Stimulated activated CD8-positive, alpha-beta memory T cell treated with anti-CD3 and anti-CD28 coated beads, Interleukin-4, amount 100 ng/mL, for 4 hours (primary cell): ENCODE measurements around the gene SHBG.
A peak's percentile ranks its signal among the peaks of the same experiment; 100 is the strongest.
"Not testable (repeated sequence)": the region's sequence is repeated elsewhere in the genome, so short reads cannot be mapped to it uniquely, and the experiment has no call there.

Experiments used
- DNase-seq, 2 donors: peaks; one replicate each; pipeline ENCODE4 v3.0.0-alpha.2; 2020; ENCODE audit warnings: low read depth in 2 of 2, low spot score in 1 of 2

The SHBG gene

GRCh38 chr17:7629939-7630571 is at the start of gene SHBG:
SHBG (plus strand) TSS chr17:7630135; CDS start chr17:7630173, 38 bp downstream.
- DNase-seq, result no peak

GRCh38 chr17:7580604-7581575 is 49.0 kb upstream of the SHBG start:
- no peak for DNase-seq

GRCh38 chr17:7582396-7583252 is 47.3 kb upstream of the SHBG start:
- no peak for DNase-seq

GRCh38 chr17:7583253-7584109 is 46.5 kb upstream of the SHBG start, which contains the start of gene MPDU1:
MPDU1 (plus strand) TSS chr17:7583852; CDS start chr17:7583863, 11 bp downstream.
- peak; percentile 80 to 89 for DNase-seq

GRCh38 chr17:7586673-7587419 is 43.1 kb upstream of the SHBG start:
- DNase-seq, result no peak

- no peak for DNase-seq
Observed at GRCh38 chr17:7587420-7588151, 42.3 kb upstream of the SHBG start.

GRCh38 chr17:7588553-7589203 is 41.3 kb upstream of the SHBG start:
- DNase-seq, result no peak

- peak in 1 of 2 donors; percentile 31 for DNase-seq
Observed at GRCh38 chr17:7589204-7589868, 40.6 kb upstream of the SHBG start.

- DNase-seq, result no peak
Observed at GRCh38 chr17:7589891-7590691, 39.8 kb upstream of the SHBG start, which contains the start of gene SOX15. SOX15 (minus strand) TSS chr17:7590094; CDS start chr17:7589676, 418 bp downstream.

GRCh38 chr17:7590743-7591142 is 39.2 kb upstream of the SHBG start:
- no peak for DNase-seq

- no peak for DNase-seq
Observed at GRCh38 chr17:7591596-7591995, 38.3 kb upstream of the SHBG start.

- no peak for DNase-seq
Observed at GRCh38 chr17:7592422-7593021, 37.4 kb upstream of the SHBG start.

- DNase-seq, result no peak
Observed at GRCh38 chr17:7593296-7593695, 36.6 kb upstream of the SHBG start.

- not testable (repeated sequence) for DNase-seq
Observed at GRCh38 chr17:7597561-7597960, 32.4 kb upstream of the SHBG start.

- no peak for DNase-seq
Observed at GRCh38 chr17:7606280-7606679, 23.7 kb upstream of the SHBG start.

GRCh38 chr17:7610641-7611040 is 19.3 kb upstream of the SHBG start:
- no peak for DNase-seq
